ENCODE data around the gene ATOH8.

The ATOH8 gene

DNA sequence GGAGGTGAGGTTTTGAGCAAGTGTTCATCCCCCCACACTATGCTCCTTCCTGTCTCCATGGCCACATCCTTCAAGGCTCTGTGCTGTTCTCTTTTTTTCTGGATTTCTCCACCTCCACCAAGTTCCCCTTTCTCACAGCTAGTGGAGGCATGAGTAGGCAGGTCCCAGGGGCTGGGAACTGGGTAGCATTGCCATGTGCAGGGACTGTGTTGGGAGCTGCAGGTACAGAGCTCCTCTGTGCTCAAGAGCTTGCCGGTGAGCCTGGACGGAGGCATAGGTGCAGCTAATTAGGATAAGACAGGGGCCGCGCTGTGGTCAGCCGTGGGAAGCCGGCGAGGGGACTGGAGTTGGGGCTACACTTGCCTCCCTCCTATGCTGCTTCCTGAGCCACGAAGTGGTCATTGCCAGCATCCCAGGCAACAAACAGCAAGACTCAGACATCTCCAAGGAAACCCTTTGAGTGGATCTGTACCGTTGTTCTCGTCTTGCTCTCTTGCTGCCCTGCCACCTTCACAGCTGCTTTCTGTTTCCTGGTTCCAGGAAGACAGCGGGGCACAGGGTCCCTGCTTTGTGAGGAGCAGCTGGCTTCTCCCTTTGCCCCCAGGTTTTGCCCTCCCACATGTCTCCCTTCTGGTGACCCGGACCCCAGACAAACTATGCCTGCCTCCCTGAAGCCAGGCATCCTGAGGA lies 36.9 kb downstream of the ATOH8 start:
- no peaks in the 10 kb centered on the region for H3K27me3 ChIP-seq (replicated peaks)
- H3K36me3 ChIP-seq (replicated peaks), result no peaks in the 10 kb centered on the region

GRCh38 chr2:85791704-85792565 lies 38.1 kb downstream of the ATOH8 start:
- Histone ChIP-seq H3K27ac (no peak overlapping the region), H3K4me3 (ENCODE audit: low read depth, low read length) (no peak overlapping the region), H3K27me3 (replicated peaks) (no peaks in the 10 kb centered on the region), H3K36me3 (replicated peaks) (no peaks in the 10 kb centered on the region)
- TF ChIP-seq, protein P1, sequence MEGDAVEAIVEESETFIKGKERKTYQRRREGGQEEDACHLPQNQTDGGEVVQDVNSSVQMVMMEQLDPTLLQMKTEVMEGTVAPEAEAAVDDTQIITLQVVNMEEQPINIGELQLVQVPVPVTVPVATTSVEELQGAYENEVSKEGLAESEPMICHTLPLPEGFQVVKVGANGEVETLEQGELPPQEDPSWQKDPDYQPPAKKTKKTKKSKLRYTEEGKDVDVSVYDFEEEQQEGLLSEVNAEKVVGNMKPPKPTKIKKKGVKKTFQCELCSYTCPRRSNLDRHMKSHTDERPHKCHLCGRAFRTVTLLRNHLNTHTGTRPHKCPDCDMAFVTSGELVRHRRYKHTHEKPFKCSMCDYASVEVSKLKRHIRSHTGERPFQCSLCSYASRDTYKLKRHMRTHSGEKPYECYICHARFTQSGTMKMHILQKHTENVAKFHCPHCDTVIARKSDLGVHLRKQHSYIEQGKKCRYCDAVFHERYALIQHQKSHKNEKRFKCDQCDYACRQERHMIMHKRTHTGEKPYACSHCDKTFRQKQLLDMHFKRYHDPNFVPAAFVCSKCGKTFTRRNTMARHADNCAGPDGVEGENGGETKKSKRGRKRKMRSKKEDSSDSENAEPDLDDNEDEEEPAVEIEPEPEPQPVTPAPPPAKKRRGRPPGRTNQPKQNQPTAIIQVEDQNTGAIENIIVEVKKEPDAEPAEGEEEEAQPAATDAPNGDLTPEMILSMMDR (IDR thresholded peaks at IDR 0.05; ENCODE audit: low read depth, low read length, missing control alignments), result no peak
- no peak for DNase-seq
- in situ Hi-C loops (cut with HindIII; ENCODE audit: low pct_ligation_motif_present, low sequenced_read_pairs), result no loop called here

More for the DNA sequence above, 36.9 kb downstream of the ATOH8 start:
- in situ Hi-C loops (cut with HindIII; ENCODE audit: low pct_ligation_motif_present, low sequenced_read_pairs), result no loop called here
- DNase-seq, result no peak
- TF ChIP-seq, protein P1 (IDR thresholded peaks at IDR 0.05; ENCODE audit: low read depth, low read length, missing control alignments), result no peak
- no peak overlapping the region for H3K4me3 ChIP-seq (ENCODE audit: low read depth, low read length)
- no peak overlapping the region for H3K27ac ChIP-seq

GRCh38 chr2:85792783-85793441 lies 39.1 kb downstream of the ATOH8 start:
- no peak overlapping the region for H3K27ac ChIP-seq
- DNase-seq, result peak; percentile 73
- no peaks in the 10 kb centered on the region for H3K27me3 ChIP-seq (replicated peaks)
- H3K4me3 ChIP-seq (ENCODE audit: low read depth, low read length), result no peak overlapping the region
- no peaks in the 10 kb centered on the region for H3K36me3 ChIP-seq (replicated peaks)
- TF ChIP-seq, protein P1 (IDR thresholded peaks at IDR 0.05; ENCODE audit: low read depth, low read length, missing control alignments), result no peak
- in situ Hi-C loops (cut with HindIII; ENCODE audit: low pct_ligation_motif_present, low sequenced_read_pairs), result no loop called here

GRCh38 chr2:85793584-85793983 lies 39.8 kb downstream of the ATOH8 start:
- DNase-seq, result no peak
- TF ChIP-seq, protein P1 (IDR thresholded peaks at IDR 0.05; ENCODE audit: low read depth, low read length, missing control alignments), result no peak
- no peaks in the 10 kb centered on the region for H3K36me3 ChIP-seq (replicated peaks)
- H3K27ac ChIP-seq, result no peak overlapping the region
- H3K4me3 ChIP-seq (ENCODE audit: low read depth, low read length), result no peak overlapping the region
- in situ Hi-C loops (cut with HindIII; ENCODE audit: low pct_ligation_motif_present, low sequenced_read_pairs), result no loop called here
- no peaks in the 10 kb centered on the region for H3K27me3 ChIP-seq (replicated peaks)

GRCh38 chr2:85794038-85794441 lies 40.2 kb downstream of the ATOH8 start:
- in situ Hi-C loops (cut with HindIII; ENCODE audit: low pct_ligation_motif_present, low sequenced_read_pairs), result no loop called here
- no peak for DNase-seq
- no peak overlapping the region for H3K27ac ChIP-seq
- H3K36me3 ChIP-seq (replicated peaks), result no peaks in the 10 kb centered on the region
- no peaks in the 10 kb centered on the region for H3K27me3 ChIP-seq (replicated peaks)
- no peak overlapping the region for H3K4me3 ChIP-seq (ENCODE audit: low read depth, low read length)
- TF ChIP-seq, protein P1 (IDR thresholded peaks at IDR 0.05; ENCODE audit: low read depth, low read length, missing control alignments), result no peak
